HUES48 (cell line): Measurements from ENCODE around the gene GRB2.

ENCODE experiments used
- H3K27ac ChIP-seq: one replicate; pipeline ENCODE4 v1.7.0; 2013; ENCODE audit warnings: low read depth, low read length, inconsistent platforms
- H3K27me3 ChIP-seq: 2 replicates; pipeline ENCODE4 v1.6.1; 2013; ENCODE audit warnings: mild to moderate bottlenecking, low read length; ENCODE audit not compliant: control insufficient read depth, insufficient read depth
- H3K36me3 ChIP-seq: 2 replicates; pipeline ENCODE4 v1.6.1; 2013; ENCODE audit warnings: low read length; ENCODE audit not compliant: control insufficient read depth, insufficient read depth
- H3K4me1 ChIP-seq: 2 replicates; pipeline ENCODE4 v1.6.1; 2013; ENCODE audit warnings: mild to moderate bottlenecking, low read length; ENCODE audit not compliant: control insufficient read depth, insufficient read depth
- H3K4me3 ChIP-seq: 2 replicates; pipeline ENCODE4 v1.5.1; 2013; ENCODE audit warnings: mild to moderate bottlenecking, low read depth, low read length
- H3K9ac ChIP-seq: 2 replicates; pipeline ENCODE4 v1.6.1; 2013; ENCODE audit warnings: mild to moderate bottlenecking, low read depth, low read length, moderate library complexity
- H3K9me3 ChIP-seq: 2 replicates; pipeline ENCODE4 v1.6.1; 2013; ENCODE audit warnings: low read length; ENCODE audit not compliant: control insufficient read depth, insufficient read depth

GRB2 gene

DNA sequence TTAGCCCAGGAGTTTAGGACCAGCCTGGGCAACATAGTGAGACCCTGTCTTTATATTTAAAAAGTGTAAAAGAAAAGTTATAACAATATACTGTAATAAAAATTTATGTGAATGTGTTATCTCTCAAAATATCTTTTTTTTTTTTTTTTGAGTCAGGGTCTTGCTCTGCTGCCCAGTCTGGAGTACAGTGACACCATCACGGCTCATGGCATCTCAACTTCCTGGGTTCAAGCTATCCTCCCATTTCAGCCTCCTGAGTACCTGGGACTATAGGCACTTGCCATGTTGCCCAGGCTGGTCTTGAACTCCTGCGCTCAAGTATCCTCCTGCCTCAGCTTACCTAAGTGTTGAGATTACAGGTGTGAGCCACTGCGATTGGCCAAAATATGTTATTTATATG, 70.8 kb downstream of the GRB2 start:
- Histone ChIP-seq H3K36me3 (0 out of 2 replicates have a peak, but pooled peaks cover 4% of the 10 kb centered on the region), H3K4me3 (no peak overlapping the region), H3K4me1 (peaks cover 11% of the 10 kb centered on the region), H3K9me3 (no peaks in the 10 kb centered on the region), H3K27ac (no peak overlapping the region), H3K9ac (no peak overlapping the region), H3K27me3 (no peaks in the 10 kb centered on the region)

DNA sequence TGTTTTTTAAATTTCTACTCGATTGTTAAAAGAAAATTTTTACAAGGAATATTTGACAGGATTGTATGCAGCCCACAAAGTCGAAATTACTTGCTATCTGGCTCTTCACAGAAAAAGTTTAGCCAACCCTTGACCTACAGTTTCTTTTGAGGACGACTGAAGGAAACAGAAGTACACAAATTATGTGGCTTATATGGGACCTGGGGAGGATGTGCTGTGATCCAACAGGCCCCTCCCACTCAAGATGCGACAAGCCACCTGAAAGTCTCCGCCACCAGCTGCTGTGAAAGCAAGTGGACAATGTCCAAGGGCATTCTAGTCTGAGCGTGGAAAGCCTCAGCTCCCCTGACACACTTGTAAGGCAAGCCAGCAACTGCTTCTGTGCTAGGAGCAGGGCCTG, 73.8 kb downstream of the GRB2 start:
- Histone ChIP-seq H3K9ac (no peak overlapping the region), H3K4me3 (no peak overlapping the region), H3K36me3 (0 out of 2 replicates have a peak, but pooled peaks cover 4% of the 10 kb centered on the region), H3K9me3 (no peaks in the 10 kb centered on the region), H3K27ac (no peak overlapping the region), H3K4me1 (peaks cover 12% of the 10 kb centered on the region), H3K27me3 (no peaks in the 10 kb centered on the region)

DNA sequence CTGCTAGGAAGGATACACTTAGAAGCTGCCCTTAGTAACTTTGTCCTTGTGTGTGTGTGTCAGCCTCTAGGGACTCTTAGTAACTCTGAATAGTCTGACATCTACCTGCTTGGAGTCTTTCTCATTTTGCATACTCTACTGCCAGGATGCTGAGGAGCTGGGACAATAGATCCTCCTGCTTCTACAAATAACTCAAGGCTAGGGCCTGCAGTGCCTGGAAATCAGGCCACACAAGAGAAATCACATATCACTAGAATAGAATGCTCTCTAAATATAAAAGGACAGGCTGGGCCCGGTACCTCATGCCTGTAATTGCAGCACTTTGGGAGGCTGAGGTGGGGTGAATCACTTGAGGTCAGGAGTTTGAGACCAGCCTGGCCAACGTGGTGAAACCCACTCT, 77.7 kb downstream of the GRB2 start:
- Histone ChIP-seq H3K27me3 (no peaks in the 10 kb centered on the region), H3K4me1 (peaks cover 21% of the 10 kb centered on the region), H3K9ac (no peak overlapping the region), H3K9me3 (no peaks in the 10 kb centered on the region), H3K27ac (peak overlapping the region; percentile 18), H3K36me3 (peaks cover 13% of the 10 kb centered on the region), H3K4me3 (no peak overlapping the region)

DNA sequence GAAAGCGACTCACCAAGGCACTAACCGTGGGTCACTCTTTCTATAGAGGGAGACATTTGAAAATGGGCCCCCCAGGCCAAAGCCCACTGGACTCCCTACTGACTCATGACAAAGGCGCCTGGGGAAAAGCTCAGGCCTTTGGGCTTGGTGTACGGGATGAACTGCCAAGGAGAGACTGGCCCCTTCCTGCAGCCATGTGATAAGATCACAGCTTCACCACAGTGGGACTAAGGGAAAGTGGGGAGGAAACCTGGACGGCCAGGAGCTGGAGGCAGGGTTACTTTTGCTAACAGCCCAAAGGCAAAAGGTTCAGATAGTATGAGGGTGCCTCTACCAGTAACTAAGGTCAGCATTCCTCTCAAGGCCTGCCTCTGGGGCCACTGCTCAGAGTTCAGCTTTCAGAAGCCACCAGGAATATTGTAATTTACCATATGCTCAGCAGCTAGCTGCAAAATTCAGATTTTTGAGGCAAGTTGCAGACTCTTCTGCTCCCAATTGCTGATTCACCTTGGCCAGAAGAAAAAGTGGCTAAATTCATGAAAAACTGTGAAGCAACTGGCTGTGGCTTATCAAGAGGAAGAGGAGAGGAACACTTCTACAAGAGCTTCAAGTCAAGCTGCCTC, 79.1 kb downstream of the GRB2 start:
- Histone ChIP-seq H3K27me3 (no peaks in the 10 kb centered on the region), H3K9me3 (no peaks in the 10 kb centered on the region), H3K4me1 (peaks cover 19% of the 10 kb centered on the region), H3K27ac (peak overlapping the region; percentile 57), H3K9ac (no peak overlapping the region), H3K36me3 (peaks cover 24% of the 10 kb centered on the region), H3K4me3 (no peak overlapping the region)

DNA sequence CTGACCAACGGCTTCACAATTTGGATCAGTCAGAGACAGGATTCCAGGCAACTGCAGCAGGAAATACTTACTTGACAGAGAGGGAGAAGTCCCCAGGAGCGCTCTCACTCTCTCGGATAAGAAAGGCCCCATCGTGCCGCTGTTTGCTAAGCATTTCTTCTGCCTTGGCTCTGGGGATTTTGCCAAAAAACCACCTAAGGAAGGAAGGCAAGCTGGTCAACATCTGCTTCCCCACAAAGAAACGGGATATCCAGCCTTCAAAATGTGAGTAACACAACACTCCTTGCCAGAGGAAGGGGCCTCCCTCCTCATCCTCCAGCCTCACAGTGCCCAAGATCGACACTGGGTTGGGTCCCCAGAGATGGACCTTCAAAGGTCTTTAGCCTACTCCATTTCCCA, 79.7 kb downstream of the GRB2 start:
- Histone ChIP-seq H3K4me3 (no peak overlapping the region), H3K27me3 (no peaks in the 10 kb centered on the region), H3K4me1 (peaks cover 14% of the 10 kb centered on the region), H3K36me3 (peaks cover 26% of the 10 kb centered on the region), H3K9ac (no peak overlapping the region), H3K9me3 (no peaks in the 10 kb centered on the region), H3K27ac (peak overlapping the region; percentile 57)

DNA sequence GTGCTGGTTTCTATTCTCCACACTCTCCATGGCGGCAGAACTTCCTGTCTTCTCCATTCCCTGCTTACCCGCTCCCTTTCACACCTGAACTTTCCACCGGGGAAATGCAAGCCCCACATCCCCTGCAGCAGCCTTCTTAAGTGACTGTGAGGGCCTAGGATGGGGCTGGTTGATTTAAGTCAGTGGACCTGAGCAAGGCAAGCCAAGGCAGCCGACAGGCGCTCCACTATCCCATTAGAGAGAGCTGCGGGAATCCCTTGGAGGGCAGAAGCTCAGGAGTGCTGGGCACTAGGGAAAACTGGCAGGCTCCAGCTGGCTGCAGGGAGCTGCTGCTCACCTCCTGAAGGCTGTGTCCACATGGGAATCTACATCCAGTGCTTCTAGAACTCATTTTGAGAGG, 80.1 kb downstream of the GRB2 start:
- Histone ChIP-seq H3K9me3 (no peaks in the 10 kb centered on the region), H3K27ac (peak overlapping the region; percentile 57), H3K27me3 (no peaks in the 10 kb centered on the region), H3K4me1 (peaks cover 10% of the 10 kb centered on the region; the same call in 1 of the 2 replicates), H3K4me3 (no peak overlapping the region), H3K36me3 (peaks cover 28% of the 10 kb centered on the region), H3K9ac (no peak overlapping the region)

DNA sequence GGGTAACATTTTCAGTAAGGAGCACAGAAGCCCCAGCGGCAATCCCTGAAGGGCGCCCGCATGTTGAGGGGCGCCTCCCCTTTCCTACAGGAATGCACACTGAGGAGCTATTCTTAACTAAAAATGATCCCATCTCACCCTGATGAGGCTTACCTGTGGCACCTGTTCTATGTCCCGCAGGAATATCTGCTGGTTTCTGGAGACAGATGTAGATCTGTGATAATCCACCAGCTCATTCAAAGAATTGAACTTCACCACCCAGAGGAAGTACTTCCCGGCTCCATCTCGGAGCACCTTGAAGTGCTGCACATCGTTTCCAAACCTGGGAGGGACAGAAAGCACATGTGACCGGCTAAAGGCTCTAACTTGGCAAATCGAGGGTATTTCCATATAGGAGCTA, 84.0 kb downstream of the GRB2 start:
- peaks cover 47% of the 10 kb centered on the region for H3K36me3 ChIP-seq

DNA sequence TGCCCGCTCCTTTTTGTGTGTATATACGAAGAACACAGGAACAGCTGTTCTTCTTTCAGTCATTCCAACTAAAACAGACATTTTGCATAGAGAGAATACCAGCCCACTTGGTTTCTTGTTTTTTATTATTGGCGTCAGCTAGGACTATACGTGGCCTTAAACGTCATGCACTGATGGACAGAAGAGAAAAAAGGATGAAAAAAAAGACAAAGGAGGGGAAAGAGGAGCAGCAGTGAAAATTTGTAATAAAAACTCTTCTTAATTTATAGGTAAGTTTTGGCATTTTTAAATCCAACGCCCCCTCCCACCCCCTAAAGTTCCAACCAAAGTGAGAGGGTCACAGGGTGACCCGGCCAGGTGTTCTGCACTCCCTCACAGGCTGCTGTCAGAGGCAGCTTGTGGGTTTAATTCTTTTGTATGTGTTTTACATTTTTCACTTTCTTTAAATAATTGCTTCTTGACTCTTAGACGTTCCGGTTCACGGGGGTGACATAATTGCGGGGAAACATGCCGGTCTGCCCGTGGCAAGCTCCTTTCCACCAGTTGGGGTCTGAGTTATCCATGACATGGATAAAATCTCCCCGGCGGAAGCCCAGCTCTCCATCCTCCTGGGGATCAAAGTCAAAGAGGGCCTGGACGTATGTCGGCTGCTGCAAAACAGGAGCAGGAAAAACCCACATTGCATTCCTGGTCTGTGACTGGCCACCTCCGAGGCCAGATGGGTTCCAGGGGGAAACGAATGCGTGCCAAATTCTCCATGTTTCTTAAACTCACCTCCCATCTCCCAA, 85.4 kb downstream of the GRB2 start:
- H3K4me3 ChIP-seq, result no peak overlapping the region
- H3K36me3 ChIP-seq, result peaks cover 41% of the 10 kb centered on the region
- H3K27ac ChIP-seq, result no peak overlapping the region
- H3K4me1 ChIP-seq, result peaks cover 3% of the 10 kb centered on the region; the same call in 1 of the 2 replicates
- H3K9ac ChIP-seq, result no peak overlapping the region
- H3K9me3 ChIP-seq, result no peaks in the 10 kb centered on the region
- no peaks in the 10 kb centered on the region for H3K27me3 ChIP-seq

More for the DNA sequence above, 84.0 kb downstream of the GRB2 start:
- H3K4me1 ChIP-seq, result peaks cover 11% of the 10 kb centered on the region; the same call in 1 of the 2 replicates
- no peak overlapping the region for H3K27ac ChIP-seq
- H3K9me3 ChIP-seq, result no peaks in the 10 kb centered on the region
- no peak overlapping the region for H3K9ac ChIP-seq
- no peak overlapping the region for H3K4me3 ChIP-seq
- no peaks in the 10 kb centered on the region for H3K27me3 ChIP-seq

DNA sequence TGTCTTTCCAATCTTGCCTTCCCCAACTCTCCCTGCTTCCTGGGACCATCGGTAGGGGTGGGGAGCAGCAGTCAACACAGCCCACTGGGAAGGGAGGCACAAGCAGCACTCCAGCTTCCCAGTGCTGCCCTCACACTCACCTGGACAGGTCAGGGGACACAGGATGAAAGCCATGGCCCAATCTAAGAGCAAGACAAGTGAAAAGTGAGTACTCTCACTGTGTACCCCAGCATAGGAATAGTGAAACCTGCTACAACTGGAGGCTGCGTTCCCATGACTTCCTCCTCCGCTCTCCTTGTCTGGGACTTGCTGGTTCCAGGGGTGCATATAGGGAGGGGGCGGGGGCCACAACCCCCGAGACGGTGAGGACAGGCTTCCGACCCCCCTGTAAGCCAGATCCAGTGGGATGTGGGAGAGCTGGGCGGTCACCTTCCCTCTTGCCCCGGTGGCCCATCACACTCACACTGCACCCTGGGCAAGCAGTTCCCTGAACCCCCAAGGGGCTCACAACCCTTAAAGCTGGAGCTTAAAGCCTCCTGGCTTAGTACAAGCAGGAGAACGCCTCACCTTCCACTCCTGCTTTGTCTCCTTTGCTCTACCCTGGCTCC, 86.8 kb downstream of the GRB2 start:
- Histone ChIP-seq H3K9me3 (no peaks in the 10 kb centered on the region), H3K36me3 (peaks cover 37% of the 10 kb centered on the region), H3K4me1 (peaks cover 3% of the 10 kb centered on the region; the same call in 1 of the 2 replicates), H3K4me3 (no peak overlapping the region), H3K27ac (no peak overlapping the region), H3K27me3 (no peaks in the 10 kb centered on the region), H3K9ac (no peak overlapping the region)

DNA sequence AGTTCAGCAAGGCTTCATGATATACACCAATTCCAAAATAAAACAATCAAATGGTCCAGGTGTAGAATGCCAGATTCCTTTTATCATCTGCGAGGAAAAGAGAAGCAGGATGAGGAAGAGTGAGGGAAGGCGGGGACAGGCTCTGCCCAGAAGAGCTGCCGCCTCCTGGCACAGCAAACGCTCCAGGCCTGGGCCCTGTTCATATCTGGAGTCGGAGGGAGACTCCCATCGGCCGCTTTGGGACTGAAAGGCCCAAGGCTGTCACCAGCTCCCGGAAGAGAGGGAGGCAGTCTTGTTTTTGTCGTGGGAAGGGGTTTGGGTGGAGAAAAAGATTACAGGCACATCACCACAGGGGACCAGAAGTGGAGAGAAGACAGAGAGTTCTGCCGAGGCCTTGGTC, 87.3 kb downstream of the GRB2 start:
- Histone ChIP-seq H3K4me1 (peaks cover 3% of the 10 kb centered on the region; the same call in 1 of the 2 replicates), H3K27ac (no peak overlapping the region)

DNA sequence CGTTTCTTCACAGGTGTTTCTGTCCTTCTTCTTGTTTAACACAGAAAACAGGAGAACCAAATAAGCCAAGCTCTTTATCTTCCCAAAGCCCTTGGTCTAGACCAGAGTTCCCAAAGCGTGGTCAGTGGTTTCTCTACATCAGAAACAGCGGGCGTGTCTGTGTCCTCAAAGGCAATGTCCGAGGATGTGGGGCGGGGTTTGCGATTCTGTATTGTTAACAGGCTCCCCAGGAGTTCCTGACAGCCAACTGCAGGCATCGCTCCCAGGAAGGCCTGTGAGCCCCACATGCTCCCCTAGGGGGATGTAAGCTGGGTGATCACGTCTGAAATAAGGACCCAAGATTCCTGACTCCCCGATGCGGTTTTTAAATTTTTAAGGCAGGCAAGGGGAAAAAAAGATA, 87.8 kb downstream of the GRB2 start:
- Histone ChIP-seq H3K27me3 (no peaks in the 10 kb centered on the region), H3K36me3 (peaks cover 37% of the 10 kb centered on the region), H3K4me3 (no peak overlapping the region), H3K27ac (no peak overlapping the region), H3K9me3 (no peaks in the 10 kb centered on the region), H3K4me1 (peaks cover 3% of the 10 kb centered on the region; the same call in 1 of the 2 replicates), H3K9ac (no peak overlapping the region)

More for the DNA sequence above, 87.3 kb downstream of the GRB2 start:
- no peak overlapping the region for H3K4me3 ChIP-seq
- H3K27me3 ChIP-seq, result no peaks in the 10 kb centered on the region
- H3K9ac ChIP-seq, result no peak overlapping the region
- H3K9me3 ChIP-seq, result no peaks in the 10 kb centered on the region
- H3K36me3 ChIP-seq, result peaks cover 37% of the 10 kb centered on the region
